GM21737 (cell line): Measurements from ENCODE around the gene ANXA11.
A peak's percentile ranks its signal among the peaks of the same experiment; 100 is the strongest.
"Not testable (repeated sequence)": the region's sequence is repeated elsewhere in the genome, so short reads cannot be mapped to it uniquely, and the experiment has no call there.

Source experiments
- ATAC-seq: cut with Tn5 transposase; IDR thresholded peaks from one replicate; pipeline ENCODE4 v1.9.1; 2021; ENCODE audit warnings: mild to moderate bottlenecking, moderate library complexity; ENCODE audit not compliant: unreplicated experiment

ANXA11 gene

DNA sequence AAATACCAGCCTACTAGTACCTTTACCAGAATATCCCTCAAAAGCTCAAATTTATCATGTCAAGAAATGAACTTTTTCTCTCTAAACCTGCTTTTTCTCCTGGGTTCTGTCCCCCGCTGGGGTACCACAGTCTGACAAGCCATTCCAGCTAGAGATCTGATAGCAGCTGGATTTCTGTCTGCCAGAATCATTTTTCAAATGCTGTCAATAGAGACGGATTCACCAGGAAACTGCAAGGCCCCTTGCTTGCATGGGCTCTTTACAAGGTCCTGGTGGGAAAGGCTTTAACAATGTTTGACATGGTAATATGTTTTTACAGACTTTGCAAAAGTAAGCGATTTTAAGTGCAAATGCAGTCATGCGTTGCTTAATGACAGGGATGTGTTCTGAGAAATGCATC, 4.9 kb upstream of the ANXA11 start:
- no peak for ATAC-seq

DNA sequence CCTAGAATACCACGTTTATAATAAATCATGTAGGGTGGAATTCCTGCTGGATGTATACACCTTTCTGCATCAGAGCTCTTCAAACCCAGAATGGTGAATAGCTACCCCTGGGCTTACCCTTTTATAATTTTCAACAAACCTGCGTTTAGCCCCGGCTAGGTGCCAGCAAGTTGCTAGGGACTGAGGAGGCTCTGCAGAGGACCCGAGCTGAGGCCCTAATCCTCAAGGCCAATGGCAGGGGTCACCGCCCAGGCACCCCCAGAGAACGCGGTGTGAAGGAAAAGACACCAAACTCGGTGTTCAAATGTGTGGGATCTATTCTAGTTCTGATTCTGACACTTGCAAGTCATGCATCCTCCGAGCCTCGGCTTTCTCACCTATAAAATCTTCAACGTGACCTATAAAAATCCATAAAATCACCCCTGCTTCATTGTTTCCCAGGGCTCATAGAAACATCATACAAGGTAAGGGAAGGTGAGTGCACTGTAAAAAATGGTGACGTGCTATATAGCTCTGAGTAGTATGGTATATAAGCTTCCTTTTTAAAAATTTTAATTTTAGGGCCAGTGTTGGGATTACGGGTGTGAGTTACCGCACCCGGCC, 2.5 kb upstream of the ANXA11 start:
- no peak for ATAC-seq

DNA sequence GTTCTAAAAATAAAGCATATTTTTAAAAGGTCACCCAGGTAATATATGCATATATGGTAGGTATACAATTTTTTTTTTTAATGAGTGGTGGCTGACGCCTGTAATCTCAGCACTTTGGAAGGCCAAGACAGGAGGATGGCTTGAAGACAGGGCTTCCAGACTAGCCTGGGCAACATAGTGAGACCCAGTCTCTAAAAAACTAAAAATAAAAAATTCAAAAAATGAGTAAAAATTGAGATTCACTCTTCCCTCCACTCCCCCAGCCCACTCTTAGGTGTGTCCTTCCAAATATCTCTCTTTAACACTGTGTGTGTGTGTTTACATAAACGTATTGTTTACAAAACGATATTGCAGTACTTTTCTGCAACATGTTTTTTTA, 929 bp upstream of the ANXA11 start:
- no peak for ATAC-seq

DNA sequence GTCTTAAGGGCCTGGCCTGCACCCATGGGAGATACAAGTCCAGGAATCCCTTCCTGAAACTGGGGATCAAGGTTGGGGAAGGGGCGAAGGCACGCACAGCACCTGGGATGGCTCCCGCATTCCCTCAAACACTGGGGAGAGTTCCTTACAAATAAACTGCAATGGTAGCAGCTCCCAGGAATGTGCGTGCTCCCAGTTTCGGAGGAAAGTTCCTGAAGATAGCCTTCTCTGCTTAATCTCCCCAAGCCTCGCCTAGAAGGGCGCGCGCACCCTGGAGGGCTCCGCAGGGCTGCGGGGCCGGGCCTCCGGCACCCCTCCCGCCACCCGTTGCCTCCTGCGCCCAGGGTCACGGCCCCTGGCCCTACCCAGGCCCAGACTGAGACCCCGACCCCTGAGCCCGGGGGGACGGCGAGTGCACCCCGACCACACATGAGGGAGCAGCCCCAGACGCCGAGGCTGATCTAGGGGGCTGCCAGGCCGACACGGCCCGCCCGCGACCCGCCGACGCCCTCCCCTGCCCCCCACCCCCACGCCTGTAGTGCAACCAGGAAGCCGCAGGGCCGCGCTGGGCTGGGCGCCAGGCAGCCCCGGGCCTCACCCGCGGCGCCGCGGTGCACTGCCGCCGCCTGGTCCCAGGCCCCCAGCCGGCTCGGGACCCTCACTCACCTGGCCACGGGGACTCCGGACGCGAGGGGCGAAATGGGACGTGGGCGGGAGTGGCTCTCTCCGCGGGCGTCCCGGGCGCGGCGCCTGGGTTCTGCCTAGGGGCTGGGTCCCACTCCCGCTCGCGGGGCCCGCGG, 460 bp downstream of the ANXA11 start:
- ATAC-seq, result peak; percentile 31

GRCh38 chr10:80203835-80204676, 1.3 kb downstream of the ANXA11 start:
- ATAC-seq, result no peak

- ATAC-seq, result peak; percentile 58
These were observed 2.2 kb downstream of the ANXA11 start for GRCh38 chr10:80202934-80203834.

DNA sequence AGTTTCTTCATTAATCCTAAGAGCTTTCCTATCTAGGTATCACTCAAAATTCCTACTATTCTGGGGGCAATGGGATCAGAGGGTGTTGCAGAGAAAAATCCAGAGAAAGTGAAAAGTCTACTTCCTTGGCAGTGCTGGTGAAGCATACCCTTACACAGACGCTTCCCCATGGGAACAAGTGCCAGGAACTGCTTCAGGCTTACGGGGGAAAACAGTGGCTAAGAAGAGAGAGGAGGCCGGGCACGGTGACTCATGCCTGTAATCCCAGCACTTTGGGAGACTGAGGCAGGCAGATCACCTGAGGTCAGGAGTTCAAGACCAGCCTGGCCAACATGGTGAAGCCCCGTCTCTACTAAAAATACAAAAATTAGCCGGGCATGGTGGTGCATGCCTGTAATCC, 2.8 kb downstream of the ANXA11 start:
- ATAC-seq, result not testable (repeated sequence)

GRCh38 chr10:80201608-80202141, 3.7 kb downstream of the ANXA11 start:
- no peak for ATAC-seq

GRCh38 chr10:80200687-80201086, 4.7 kb downstream of the ANXA11 start:
- no peak for ATAC-seq

DNA sequence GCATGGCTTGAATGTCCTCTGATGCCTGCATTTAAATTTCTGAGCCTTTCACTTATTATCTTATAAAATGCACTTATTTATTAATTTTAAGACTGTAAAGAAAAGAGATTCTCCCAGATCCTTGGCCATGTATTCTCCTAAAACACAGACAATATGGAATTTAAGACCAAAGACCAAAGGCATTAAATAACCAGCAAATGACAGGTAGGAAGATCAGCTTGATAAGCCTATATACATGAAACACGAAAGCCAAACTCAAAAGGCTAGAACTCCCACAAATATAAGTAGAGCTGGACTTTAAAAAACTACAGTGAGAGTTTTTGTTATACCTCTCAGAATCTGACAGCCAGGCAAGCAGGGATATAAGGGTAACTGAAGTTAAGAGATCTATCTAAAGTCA, 5.1 kb downstream of the ANXA11 start:
- ATAC-seq, result no peak

- no peak for ATAC-seq
These were observed 5.5 kb downstream of the ANXA11 start for GRCh38 chr10:80199828-80200227.

DNA sequence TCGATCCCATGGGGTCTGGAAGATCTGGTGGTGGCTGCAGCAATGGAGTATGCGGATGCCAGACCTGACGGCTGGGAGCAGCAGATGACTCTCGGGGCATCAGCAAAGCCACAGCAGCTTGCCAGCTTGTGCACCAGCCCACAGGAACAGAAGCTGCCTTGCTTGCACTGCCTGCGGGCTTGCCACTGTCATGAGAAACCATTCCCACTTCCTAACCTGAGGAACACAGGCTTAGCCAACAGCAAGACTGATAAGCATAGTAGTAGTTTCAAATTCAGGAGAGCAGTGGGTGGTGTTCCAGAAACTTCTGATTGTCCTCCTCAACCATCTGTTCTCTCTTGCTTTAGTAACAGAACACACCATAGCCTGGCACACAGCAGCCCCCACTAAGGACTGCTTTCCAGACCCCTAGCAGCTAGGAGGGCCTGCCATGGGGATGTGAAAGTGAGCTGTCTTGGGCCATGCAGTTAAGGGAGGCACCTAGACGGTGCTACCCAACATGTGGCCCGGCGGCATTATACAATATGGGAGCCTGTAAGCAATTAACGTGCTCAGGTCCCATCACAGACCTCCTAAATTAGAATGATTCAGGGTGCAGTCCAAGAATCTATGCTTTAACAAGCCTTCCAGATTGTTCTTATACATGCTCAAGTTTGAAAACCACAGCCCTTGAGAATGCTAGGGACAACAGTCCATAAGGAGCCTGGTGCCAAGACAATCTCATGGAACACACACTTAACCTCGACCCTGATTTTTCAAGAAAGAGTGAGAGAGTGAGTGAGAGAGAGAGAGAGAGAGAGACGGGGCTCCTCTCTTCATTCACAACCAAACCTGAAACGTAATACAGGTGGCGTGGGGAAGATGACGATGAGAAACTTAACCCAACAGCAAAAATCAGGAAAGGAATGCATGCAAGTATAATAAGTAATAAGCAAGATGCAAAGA, 7.1 kb downstream of the ANXA11 start:
- ATAC-seq, result no peak

DNA sequence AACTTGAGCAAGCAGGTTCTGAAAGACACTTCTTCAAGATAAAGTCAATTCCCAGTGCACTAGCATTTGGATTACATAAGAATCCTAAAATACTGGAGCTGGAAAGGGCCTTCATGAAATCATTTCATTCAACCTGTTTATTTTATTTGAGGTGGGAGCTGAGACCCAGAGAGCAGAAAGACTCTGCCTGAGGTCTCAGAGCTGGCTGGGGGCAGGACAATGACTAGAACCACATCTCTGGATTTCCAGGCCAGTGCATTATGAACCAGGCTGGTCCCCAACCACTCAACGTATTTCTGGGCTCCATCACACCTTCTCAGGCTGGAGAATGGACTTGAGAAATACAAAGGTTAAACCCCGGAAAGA, 8.4 kb downstream of the ANXA11 start:
- ATAC-seq, result no peak

DNA sequence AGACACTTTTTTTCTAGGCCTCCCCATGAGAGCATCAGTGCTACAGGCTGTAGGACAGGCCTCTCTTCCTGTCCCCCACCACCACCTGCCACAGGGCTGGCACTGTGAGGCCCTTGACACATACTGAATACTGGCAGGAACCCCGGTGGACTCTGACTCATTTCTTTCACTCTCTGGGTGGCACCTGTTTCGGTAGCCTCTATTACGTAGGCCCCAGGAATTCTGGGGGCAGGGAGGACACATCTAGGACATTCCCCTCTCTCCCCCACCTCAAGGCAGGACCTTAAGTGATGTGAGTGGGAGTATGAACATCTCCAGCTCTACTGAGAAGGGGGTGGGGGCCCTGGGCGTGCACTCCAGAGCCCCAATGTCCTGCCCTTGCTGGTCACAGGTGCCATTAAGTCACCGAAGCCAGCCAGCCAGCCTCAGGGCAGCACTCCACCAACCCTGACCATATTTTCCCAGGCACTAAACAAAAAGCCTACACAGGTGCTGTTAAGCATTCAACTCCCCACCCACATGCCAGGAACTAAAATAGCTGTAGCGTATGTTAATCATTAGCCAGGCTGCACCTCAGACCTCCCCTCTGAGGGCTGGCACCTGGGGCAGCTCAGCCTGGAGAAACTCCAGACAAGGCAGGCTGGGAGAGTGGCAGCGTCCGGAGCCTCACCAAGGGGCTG, 8.9 kb downstream of the ANXA11 start:
- peak; percentile 85 for ATAC-seq

DNA sequence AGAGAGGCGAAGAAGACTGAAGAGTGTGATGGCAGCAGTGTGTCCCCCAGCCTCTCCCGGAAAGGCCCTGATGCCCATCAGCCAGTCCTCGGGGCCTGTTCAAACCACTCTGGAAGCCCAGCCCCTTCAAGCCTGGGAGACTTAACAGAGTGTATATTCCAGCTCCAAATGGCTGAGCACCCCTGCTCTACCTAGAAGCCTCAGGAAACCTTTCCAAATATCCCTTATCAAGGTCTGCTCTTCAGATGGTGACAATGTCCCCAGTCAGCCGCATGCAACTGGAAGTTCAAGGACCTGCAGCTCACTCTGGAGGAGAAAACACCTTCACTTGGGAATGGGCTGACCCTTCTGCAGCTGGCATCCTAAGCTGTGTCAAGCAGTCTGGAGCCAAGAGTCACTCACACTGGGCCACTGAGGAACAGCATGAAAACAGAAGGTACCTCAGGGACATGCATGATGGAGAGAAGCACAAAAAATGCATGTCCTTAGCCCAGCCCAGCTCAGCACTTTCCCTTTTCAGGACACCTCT, 10.2 kb downstream of the ANXA11 start:
- no peak for ATAC-seq

- ATAC-seq, result no peak
These were observed 10.8 kb downstream of the ANXA11 start for GRCh38 chr10:80194373-80195045.

- ATAC-seq, result no peak
These were observed 12.8 kb downstream of the ANXA11 start for GRCh38 chr10:80192553-80192952.
